ENCODE data around the gene OR1F1. TPM values are rescaled to one million over a fixed set of nuclear protein-coding genes. Genes with fewer than 3 reads are reported as not detected.

Gene OR1F1
- total RNA-seq, 2 experiments from 2014 or later, result not detected

- ChIA-PET CTCF (no interaction called here), POLR2A (no interaction called here)
Observed at GRCh38 chr16:3214904-3215600, 27.0 kb downstream of the OR1F1 start.

GRCh38 chr16:3215601-3216262 lies 27.7 kb downstream of the OR1F1 start:
- CTCF ChIA-PET, result interaction anchor here (0.8 kb wide), 1 partner anchor 1117 kb away, joined by 4 read pairs; no protein-coding TSS in a partner anchor
- POLR2A ChIA-PET, result interaction anchor here (1.0 kb wide), 1 partner anchor 9 kb away, joined by 3 read pairs; no protein-coding TSS in a partner anchor

GRCh38 chr16:3216263-3216640 lies 28.2 kb downstream of the OR1F1 start:
- ChIA-PET POLR2A (interaction anchor here (1.0 kb wide), 1 partner anchor 9 kb away, joined by 3 read pairs; no protein-coding TSS in a partner anchor), CTCF (interaction anchor here (0.8 kb wide), 1 partner anchor 1117 kb away, joined by 4 read pairs; no protein-coding TSS in a partner anchor)

- POLR2A ChIA-PET, result no interaction called here
- CTCF ChIA-PET, result interaction anchor here (1.0 kb wide), 1 partner anchor 15 kb away, joined by 3 read pairs; the partner anchor contains the start of gene ZNF200
Observed at GRCh38 chr16:3220839-3221238, 32.8 kb downstream of the OR1F1 start.

DNA sequence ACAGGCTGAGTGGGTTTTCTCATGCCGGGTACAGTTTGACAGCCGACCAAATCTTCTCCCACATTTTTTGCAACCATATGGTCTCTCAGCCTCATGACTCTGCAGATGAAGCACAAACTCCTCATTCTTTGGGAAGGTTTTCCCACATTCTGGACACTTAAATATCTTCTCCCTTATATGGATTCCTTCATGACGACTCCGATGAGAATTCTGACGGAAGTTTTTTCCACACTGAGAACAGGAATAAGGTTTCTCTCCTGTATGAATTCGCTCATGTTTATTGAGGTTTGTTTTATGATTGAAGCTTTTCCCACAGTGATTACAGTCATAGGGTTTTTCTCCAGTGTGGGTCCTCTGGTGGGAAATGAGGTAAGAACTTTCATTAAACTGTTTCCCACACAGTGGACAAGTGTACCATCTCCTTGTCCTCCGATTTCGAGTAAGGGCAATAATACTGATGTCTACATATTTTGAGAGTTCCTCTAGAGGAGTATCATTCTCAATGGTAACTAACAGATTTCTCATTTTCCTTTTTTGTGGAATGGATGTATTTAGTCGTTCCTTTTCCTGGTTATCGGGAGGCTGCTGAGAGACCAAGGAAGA lies 36.0 kb downstream of the OR1F1 start:
- CTCF ChIA-PET, result no interaction called here
- POLR2A ChIA-PET, result no interaction called here

DNA sequence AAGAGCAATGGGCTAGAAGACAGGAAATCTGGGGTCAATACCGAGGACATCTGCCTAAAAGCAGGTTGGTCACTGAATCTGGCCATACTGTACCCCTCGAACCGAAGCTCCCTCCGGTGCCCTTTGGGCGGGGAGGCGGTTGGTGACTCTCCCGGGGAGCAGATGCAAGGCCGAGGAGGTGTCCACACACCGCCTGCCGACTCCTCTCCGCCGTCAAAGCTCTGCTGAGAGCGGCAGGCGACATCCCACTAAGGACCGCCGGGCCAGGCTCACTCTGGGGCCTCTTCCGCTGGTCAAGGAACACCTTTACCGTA lies 46.5 kb downstream of the OR1F1 start:
- POLR2A ChIA-PET, result interaction anchor here (0.6 kb wide), 1 partner anchor 25 kb away, joined by 3 read pairs; no protein-coding TSS in a partner anchor
- CTCF ChIA-PET, result interaction anchor here (0.6 kb wide), 1 partner anchor 1021 kb away, joined by 3 read pairs; no protein-coding TSS in a partner anchor

DNA sequence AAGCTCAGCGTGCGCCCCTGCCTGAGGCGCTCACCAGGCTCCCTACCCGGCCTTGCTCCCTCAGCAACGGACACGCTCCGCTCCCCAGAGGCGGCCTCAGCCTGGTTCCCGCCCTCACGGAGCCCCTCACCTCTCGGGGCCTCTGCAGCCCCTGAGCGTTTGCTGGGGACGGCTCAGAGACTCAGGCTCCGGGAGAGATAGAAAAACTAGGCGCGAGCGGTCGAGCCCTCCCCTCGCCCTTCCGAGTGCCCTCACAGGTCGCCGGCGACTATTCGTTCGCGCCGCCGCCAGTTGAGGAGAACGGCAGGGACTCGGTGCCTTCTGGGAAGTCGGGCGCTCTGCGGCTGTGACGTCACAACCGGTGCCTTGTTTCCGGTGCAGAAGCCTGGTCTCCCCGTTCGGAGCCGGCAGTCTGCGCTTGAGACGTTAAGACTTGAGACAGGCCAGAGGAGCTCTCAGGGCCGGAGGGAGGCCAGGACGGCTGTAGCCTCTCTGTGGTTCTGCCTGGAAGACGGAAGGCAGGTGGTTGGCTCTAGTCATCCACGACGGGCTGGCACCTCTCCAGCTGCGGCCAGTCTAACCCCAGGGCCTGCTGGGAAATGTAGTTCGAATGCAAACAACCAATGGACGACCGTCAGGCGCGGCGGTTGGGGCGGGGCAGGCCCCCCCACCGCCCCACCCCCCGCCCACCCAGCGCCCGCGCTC lies 47.0 kb downstream of the OR1F1 start, which contains the start of gene ZNF200:
ZNF200 (minus strand) TSS at position 302 of the 705 bp plus-strand sequence. CDS start 1,403 bp downstream, outside the sequence.
- CTCF ChIA-PET, result interaction anchor here (0.6 to 1.3 kb wide), 2 partner anchors 13 to 465 kb away, joined by 3 read pairs; no protein-coding TSS in a partner anchor

DNA sequence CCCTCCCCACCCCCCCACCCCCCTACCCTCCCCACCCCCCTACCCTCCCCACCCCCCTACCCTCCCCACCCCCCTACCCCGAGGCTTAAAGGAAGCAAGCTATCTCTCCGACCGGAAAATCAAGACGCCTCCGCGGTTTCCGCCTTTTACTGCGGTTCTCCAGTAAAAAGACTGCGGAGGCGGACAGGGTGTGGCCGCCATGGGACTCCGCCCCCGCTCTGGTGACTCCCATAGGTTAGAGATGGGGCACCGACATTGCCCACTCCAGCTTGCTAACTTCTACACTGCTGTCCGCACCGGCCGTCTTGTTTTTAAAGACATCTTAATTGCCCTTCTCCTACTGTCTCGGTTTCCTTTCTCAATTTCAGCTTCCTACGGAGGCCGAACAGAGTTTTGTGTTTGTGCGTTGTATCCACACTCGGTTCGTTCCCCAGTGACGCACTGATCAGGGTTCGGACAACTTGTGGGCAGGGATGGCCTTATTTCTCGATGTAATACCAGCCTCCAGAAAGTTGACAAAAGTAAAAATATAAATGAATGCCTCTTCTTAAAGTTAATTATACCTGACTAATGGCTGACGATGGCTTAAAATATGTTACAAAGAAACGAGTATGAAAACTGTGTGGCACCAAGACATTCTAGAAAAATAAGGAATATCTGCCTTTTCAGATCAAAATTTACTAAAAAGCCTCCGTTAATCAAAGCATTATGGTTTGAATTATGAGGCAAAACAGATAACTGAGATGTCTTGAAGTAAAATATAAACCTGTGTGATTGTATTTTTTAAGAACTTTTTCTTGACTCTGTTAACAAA lies 48.1 kb downstream of the OR1F1 start:
- CTCF ChIA-PET, result interaction anchor here (0.6 to 1.3 kb wide), 2 partner anchors 15 to 464 kb away, joined by 3 read pairs; no protein-coding TSS in a partner anchor
- POLR2A ChIA-PET, result no interaction called here

More for the DNA sequence above, 47.0 kb downstream of the OR1F1 start, which contains the start of gene ZNF200:
- POLR2A ChIA-PET, result no interaction called here

DNA sequence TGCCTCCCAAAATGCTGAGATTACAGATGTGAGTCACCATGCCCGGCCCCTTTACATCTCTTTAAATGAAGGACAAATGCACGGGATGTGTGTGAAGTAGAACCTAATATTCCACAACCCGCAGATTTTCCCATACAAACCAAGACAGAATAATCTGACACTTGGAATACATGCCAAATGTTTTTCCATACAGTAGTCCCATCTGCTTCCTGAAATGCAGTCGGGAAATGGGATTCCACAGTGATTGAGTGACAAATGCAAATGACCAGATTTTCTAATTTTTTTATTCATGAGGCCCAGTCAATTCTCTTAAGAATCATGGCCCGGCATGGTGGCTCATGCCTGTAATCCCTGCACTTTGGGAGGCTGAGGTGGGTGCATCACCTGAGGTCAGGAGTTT lies 53.8 kb downstream of the OR1F1 start:
- CTCF ChIA-PET, result no interaction called here
- POLR2A ChIA-PET, result no interaction called here

- CTCF ChIA-PET, result no interaction called here
- POLR2A ChIA-PET, result no interaction called here
Observed at GRCh38 chr16:3242709-3243108, 54.7 kb downstream of the OR1F1 start.

- ChIA-PET POLR2A (no interaction called here), CTCF (no interaction called here)
Observed at GRCh38 chr16:3243882-3244281, 55.9 kb downstream of the OR1F1 start.

- CTCF ChIA-PET, result interaction anchor here (1.6 kb wide), 1 partner anchor 20 kb away, joined by 4 read pairs; no protein-coding TSS in a partner anchor
- POLR2A ChIA-PET, result no interaction called here
Observed at GRCh38 chr16:3246002-3246401, 58.0 kb downstream of the OR1F1 start.

GRCh38 chr16:3246876-3247275 lies 58.9 kb downstream of the OR1F1 start:
- ChIA-PET POLR2A (no interaction called here), CTCF (interaction anchor here (1.6 kb wide), 1 partner anchor 20 kb away, joined by 4 read pairs; no protein-coding TSS in a partner anchor)

- POLR2A ChIA-PET, result no interaction called here
Observed at GRCh38 chr16:3248596-3248995, 60.6 kb downstream of the OR1F1 start.

DNA sequence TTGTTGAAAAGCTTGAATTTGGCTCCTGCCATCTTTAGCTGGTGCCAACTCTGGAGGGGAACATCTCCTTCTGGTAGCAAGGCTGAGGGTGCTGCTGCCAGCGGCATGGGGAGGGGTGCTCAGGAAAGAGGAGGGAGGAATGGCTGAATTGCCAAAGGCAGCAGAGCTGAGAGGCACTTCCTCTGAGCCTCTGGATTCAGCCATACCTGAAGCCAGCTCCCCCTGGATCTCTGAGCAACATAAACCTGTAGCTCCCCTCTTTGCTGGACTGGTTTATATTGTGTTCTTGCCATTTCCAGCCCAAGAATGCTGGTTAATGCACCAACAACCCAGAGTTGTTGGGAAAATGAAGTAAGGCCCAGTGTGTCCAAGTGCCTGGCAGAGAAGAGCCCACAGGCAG lies 61.0 kb downstream of the OR1F1 start:
- ChIA-PET CTCF (interaction anchor here (1.0 kb wide), 1 partner anchor 35 kb away, joined by 3 read pairs; no protein-coding TSS in a partner anchor), POLR2A (no interaction called here)

More at GRCh38 chr16:3248596-3248995, 60.6 kb downstream of the OR1F1 start:
- CTCF ChIA-PET, result interaction anchor here (1.0 kb wide), 1 partner anchor 35 kb away, joined by 3 read pairs; no protein-coding TSS in a partner anchor

- POLR2A ChIA-PET, result no interaction called here
- CTCF ChIA-PET, result interaction anchor here (1.0 kb wide), 1 partner anchor 34 kb away, joined by 3 read pairs; no protein-coding TSS in a partner anchor
Observed at GRCh38 chr16:3249451-3249850, 61.4 kb downstream of the OR1F1 start.

- CTCF ChIA-PET, result no interaction called here
- POLR2A ChIA-PET, result no interaction called here
Observed at GRCh38 chr16:3252967-3253366, 65.0 kb downstream of the OR1F1 start.

DNA sequence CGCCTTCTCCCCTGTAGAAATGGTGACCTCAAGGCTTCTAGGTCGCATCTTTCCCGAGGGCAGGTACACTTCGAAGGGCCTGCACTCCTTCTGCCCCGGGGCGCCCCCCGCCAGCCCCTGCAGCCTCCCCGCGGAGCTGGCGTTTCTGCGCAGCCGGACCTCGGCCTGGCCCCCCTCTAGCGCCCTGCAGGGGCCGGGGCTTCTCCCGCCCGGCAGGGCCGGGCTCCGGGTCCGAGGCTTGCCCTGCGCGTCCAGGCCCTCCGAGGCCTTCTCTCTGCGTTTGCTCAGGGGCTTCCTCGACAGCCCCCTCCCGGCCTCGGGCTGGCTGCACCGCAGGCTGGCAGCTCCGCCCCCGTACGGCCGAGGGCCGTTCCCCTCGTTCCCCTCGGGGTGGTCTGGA lies 66.3 kb downstream of the OR1F1 start:
- CTCF ChIA-PET, result no interaction called here
- POLR2A ChIA-PET, result no interaction called here

Measured in activated CD8-positive, alpha-beta memory T cell treated with anti-CD3 and anti-CD28 coated beads for 36 hours (primary cell).